M059J (cell line): ENCODE data around the gene PLA2G5. TPM values are rescaled to one million over a fixed set of nuclear protein-coding genes. Genes with fewer than 3 reads are reported as not detected.
"Not testable (repeated sequence)": the region's sequence is repeated elsewhere in the genome, so short reads cannot be mapped to it uniquely, and the experiment has no call there.

Experiments
- DNase-seq: peaks from one replicate; pipeline ENCODE4 v3.0.0-alpha.2; 2012; ENCODE audit warnings: low read depth
- total RNA-seq: library from RNA; depleted of rRNA; stranded (reverse); fragments of >200 nt; shearing (Covaris generic); gene quantifications from 2 replicates; pipeline ENCODE4 v1.2.3, GENCODE V29; 2014

PLA2G5 gene
- total RNA-seq, 1 experiment from 2014 or later, result 0.84 TPM

DNA sequence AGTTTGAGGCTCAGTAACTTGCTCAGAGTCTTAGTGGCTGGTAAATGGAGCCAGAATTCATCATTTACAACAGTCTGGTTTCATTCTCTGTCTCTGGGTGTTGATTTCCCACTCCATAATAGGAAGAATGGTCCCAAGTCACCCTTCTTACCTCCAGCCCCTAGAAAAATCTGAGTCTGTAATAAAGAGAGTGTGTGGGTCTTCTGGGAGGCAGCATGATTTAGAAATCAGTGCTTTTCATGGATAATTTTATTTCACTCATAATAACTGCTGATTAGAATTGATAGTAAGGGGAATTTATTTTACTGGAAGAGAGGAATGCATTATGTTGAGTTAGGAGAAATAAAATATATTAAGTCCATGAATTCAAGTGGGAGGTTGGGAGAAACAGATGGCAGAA, 47.2 kb downstream of the PLA2G5 start:
- no peak for DNase-seq

DNA sequence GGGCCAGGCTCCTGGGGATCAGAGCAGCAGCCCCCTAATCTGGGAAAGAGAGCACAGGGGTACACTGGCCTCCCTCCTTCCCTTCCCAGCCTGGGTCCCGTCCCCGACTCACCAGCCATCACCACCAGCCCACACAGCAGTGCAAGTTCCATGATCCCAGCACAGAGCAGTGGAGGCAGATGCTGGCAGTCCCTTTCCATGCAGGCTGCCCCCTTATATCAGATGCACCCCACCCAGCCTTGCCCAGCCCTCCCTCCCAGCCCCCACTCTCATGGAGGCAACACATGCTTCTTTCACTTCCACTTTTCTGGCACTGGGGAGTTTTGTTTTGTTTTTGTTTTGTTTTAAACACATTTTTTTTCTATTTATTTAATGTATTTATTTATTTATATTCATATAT, 49.4 kb downstream of the PLA2G5 start, which contains the start of gene PLA2G2D:
Gene PLA2G2D (minus strand): TSS at position 190 of the 400 bp plus-strand sequence. CDS start 38 bp downstream, at position 152.
- DNase-seq, result no peak

DNA sequence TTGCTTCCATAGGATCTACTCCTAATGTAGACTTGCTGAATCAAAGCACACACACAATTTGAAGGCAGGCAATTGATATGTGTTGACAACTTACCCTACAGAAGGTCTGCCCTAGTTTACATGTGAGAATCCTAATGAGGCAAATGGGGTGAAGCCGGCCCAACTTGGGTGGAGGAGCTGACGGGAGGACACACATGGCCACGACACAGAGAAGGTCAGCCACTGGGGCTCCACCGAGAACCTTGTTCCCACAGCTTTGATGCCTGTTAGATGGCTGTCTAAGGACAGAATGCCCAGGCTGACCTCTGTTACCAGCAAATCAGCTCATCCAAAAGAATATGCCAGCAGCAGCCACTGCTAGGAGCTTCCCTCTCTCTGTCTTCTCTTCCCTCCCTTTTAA, 50.8 kb downstream of the PLA2G5 start:
- no peak for DNase-seq

DNA sequence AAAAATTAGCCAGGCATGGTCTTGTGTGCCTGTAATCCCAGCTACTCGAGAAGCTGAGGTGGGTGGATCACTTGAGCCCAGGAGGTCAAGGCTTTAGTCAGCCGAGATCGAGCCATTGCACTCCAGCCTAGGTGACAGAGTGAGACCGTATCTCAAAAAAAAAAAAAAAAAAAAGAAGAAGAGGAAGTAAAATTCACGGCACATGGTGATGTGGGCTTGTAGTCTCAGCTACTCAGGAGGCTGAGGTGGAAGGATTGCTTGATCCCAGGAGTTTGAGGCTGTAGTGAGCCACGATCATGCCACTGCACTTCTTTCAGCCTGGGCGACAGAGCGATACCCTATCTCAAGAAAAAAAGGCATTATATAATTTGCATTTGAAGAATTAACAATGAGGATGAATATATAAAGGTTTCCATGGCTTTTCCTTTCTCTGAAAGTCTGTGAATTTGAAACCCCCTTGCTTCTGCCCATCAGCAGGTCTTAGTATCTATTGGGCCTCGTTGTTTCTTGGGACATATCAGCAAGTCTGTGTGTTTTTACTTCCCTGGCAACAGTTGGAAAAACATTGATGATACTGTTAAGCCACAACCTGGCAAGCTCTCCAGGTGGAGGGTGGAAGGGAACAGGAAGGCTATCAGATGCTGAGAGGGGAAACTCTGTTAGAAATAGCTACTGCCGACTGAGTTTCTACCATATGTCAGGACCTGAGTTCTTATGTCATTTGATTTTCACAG, 53.9 kb downstream of the PLA2G5 start:
- DNase-seq, result peak; percentile 65

DNA sequence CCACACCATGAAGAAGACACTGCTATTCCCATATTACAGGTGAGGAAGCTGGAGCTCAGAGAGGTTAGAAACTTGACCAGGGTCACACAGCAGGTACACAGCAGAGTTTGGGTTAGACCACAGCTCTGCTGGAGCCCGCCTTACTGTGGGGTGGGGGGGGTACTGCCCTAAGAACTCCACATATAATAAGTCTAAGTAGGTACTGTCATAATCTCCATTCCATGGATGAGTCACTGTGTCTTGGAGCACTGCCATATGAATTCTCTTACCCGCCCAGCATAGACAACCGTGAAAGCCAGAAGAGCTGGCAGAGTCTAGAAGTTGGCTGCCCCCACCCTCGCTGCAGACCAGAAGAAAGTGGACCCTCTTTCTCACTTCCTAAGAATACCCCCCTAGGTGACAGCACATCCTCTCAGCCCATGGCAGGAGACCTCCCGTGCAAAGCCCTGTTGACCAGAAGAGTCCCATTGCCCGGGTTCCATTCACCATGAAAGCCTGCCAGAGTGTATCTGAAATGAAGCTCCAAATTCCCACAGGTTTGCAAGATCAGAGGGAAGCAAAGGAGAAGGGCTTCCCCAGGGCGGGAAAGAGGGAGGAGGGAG, 54.6 kb downstream of the PLA2G5 start:
- peak; percentile 95 for DNase-seq

DNA sequence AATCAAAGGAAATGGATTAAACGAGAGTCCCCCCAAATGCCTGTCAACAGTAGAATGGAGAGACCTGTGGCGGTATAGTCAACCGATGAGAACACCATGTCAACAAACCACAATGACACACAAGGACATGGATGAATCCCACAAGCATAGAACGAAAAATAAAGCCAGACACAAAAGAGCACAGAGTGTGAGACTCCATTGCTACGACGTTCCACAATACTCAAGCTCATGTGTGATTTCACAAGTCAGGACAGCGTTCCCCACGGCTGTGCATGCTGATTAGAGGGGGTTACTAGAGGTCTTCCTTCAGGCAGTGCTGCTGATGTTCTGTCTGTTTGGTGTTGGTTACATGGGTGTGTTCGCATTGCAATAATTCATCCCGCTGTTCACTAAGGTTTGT, 55.1 kb downstream of the PLA2G5 start:
- peak; percentile 41 for DNase-seq

DNA sequence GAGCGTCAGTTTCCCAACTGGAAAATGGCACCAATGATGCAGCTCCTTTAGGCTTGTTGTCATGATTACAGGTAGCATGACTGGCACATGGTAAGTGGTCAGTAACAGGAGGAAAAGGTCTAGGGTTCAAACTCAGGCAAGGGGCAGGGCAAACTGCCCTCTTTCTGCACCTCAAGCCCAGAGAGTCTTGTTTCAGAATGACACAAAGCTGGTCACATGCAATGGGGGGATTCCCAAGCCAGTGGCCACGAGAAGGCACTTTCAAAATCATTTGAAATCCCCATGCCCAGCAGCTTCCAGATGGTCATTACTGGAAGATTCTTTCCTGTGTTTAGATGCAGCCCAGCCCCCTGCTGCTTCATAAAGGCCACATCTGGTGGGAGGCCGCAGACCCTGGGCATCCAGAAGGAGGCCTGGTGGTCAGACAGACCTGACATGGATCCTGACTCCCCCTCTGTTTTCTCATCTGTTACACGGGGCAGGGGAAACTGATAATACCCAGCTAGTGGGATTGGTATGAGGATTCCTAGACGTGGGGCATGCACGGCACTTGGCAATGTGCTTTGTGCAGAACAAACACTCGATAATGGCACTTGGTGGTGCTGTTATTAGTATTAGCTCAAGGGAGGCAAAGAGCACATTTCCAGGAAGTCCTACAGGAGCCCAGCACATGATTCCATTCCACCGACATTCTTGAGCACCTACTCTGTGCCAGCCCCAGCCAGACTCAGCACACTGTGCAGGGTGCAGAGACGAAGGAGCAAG, 56.2 kb downstream of the PLA2G5 start:
- DNase-seq, result no peak

DNA sequence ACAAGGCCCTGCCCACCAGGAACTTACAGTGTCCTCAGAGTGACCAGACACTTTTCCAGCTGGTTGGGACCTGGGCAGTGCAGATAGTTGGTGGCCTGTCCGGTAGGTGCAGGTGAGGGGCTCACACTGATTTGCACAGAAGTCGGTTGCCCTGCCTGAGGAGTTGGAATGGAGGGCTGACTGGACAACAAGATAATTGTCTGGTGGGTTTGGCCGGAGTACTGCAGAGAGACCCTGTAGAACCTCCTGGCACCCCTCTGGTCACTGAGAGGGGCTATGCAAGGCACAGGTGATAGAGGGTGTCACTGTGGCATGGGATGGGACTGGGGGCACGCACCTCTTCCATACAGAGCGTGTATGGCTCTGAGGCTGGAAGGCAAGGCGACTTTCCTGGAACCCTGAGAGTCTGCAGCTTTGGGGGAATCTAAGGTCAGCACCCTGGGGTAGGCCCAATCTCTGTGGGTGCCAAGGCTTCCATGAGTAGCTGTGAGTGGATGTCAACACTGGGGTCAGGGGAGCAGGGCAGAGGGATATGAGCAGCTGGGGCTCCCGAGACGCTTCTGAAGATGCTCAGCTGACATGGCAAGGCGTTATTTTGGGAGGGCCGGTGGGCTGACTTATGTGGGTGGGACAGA, 56.9 kb downstream of the PLA2G5 start:
- no peak for DNase-seq

DNA sequence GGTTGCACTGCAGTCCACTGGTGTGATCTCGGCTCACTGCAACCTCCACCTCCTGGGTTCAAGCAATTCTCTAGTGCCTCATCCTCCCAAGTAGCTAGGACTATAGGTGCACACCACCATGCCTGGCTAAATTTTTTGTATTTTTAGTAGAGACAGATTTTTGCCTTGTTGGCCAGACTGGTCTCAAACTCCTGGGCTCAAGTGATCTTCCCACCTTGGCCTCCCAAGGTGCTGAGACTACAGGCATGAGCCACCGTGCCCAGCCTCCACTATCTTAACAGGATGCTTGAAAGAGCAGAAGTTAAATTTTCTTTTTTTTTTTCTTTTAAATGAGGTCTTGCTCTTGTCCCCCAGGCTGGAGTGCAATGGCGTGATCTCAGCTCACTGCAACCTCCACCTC, 60.5 kb downstream of the PLA2G5 start:
- not testable (repeated sequence) for DNase-seq

DNA sequence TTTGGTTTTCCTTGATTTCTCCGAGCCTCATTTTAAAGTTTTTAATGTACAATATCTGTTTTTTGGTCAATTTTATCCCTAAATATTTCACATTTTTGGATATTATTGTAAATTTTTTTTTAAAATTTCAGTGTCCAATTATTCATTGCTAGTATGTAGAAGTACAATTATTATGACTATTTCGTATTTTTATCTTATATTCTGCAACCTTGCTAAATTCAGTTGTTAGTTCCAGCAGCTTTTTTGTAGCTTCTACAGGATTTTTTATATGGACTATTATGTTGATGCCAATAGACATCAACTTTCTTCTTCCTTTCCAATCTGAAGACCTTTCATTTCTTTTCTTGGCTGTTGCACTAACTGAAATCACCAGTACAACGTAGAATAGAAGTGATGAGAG, 65.0 kb downstream of the PLA2G5 start:
- no peak for DNase-seq

DNA sequence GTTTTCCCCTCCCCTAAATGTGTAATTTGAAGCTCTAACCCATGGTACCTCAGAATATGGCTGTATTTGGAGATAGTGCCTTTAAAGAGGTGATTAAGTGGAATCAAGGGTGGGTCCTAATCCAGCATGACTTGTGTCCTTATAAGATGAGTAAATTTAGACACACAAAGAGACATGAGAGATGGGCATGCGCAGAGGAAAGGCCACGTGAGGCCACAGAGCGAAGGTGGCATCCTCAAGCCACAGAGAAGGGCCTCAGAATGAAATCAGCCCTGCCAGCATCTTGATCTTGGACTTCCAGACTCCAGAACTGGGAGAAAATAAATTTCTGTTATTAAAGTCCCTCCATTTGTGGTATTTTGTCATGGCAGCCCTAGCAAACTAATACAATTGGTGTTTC, 66.3 kb downstream of the PLA2G5 start:
- DNase-seq, result no peak

DNA sequence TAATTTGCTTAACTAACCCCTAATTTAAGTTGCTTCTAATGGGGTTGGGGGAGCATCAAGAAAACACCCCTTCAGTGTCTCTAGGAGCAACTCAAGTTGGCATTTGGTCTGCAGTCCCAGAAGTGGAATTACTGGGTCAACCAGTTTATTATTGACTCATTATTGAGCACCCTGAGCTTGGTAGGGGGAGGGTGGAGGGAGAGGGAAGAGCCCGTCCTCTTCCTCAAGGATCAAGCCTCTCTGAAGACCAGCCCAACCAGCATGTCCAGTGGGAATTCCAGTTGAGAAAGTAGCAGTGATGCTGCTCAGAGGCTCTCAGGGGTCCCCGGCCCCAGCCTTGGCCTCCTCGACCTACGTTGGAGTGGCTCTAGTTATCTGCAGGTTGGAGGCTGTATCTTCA, 67.1 kb downstream of the PLA2G5 start:
- DNase-seq, result no peak

DNA sequence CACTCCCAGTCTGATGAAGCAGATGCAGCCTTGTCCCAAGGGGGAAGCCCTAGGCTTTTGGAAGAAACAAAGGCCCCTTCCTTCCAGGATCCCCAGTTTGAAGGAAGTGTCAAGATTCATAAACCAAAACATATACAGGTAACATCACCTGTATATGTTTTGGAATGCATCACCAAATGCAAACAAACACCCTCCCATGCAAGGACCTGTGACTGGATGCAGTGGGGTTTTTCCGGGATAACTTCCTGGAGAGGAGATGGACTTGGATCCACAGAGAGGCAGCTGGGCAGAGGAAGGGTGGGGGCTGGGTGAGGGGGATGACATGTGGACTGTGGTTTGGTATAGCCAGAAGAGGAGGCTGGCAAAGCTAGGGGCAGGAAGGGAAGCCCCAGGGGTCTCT, 67.6 kb downstream of the PLA2G5 start:
- no peak for DNase-seq

DNA sequence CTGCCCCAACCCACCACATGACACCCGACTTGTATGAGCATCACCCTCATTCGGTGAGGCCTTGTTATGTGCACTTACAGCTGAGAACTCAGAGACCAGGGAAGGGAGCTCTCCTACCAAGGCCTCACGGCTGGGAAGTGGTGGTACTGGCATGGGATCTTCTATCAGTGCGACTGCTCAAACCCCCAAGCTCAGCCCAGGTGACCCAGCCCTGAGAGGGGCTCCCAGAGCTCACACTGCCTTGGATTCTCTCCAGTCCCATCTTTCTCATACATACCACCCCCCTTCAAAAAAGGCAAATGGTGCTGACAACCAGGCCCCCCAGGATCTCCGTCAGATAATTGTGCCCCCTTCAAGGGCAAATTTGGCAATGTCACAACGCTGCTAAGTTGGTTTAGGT, 68.4 kb downstream of the PLA2G5 start:
- DNase-seq, result no peak

DNA sequence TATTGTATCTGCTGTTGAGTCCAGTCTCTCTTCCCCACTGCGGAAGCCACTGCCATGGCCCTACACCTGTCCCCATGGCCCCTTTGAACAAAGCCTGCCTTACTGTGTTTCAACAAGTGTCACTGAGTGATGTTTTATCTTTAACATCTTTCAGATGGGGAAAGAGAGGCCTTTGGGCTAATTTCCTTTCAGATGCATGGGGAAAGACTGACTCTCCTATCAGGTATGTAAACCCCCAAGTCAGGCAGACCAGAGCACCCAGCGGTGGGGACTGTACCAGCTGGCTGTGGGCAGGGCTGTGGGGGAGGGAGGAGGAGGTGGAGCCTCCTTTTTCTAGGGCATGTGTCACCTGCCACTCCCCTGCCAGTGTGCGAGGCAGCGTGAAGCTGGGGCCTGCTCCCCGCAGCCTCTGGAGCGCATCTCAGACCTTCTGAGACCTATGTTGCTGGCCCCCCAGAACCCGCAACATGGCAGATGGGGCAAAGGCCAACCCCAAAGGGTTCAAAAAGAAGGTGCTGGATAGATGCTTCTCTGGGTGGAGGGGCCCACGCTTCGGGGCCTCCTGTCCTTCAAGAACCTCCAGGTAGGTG, 69.1 kb downstream of the PLA2G5 start, which contains the start of gene PLA2G2F:
Gene PLA2G2F (plus strand): TSS at position 363 of the 590 bp plus-strand sequence. CDS start 105 bp downstream, at position 468.
- DNase-seq, result no peak

DNA sequence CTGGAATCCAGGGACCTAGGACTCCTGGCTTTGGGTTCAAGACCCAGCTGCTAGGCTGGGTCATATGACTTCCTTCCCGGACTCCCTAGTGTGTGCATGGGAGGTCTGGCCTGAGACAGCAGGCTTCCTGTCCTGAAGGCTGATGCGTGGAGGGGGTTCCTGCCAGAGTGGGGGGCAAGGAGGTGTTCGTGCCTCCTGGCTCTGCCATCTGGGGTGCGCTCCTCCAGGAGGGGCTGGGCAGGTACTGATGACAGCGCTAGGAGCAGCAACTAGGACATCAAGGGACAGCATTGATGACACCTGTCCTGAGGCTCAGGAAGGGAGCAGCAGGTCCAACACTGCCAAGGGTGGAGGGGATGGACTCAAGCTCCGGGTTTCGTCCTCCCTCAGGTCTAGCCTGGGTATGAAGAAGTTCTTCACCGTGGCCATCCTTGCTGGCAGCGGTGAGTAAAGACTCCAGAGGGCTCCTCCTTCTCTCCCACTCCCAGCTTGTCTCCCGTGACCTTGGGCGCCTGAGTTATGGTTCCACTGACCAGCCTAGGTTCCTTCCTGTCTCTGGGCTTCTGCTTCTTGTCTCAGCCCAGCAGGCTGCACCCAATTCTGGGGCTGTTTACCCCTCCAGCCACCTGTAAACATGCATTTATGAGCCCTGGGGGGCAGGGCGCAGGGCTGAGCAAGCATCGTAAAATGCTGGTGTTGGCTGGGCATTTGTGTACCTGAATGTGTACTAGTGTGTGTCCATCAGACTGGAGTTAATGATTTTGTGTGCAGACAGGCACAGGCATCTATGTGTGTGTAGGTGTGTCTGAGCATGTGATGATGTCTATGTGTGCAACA, 70.0 kb downstream of the PLA2G5 start:
- DNase-seq, result no peak

DNA sequence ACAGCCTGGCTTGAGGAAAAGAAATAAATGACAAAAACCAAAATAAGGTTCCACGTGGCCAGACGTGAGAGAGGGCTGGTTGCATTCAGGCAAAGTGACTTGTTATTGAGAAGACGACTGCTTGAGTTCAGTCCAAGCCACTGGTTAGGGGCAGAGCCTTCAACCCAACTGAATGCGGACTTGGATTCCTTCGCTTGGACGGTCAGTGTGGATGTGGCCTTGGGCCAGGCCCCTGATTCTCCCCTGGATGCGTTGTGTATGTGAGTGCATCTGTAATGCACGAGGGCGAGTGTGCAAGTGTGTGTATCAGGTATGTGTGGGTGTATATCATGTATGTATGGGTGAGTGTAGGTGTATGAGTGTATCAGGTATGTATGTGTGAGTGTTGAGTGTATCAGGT, 71.0 kb downstream of the PLA2G5 start:
- no peak for DNase-seq

DNA sequence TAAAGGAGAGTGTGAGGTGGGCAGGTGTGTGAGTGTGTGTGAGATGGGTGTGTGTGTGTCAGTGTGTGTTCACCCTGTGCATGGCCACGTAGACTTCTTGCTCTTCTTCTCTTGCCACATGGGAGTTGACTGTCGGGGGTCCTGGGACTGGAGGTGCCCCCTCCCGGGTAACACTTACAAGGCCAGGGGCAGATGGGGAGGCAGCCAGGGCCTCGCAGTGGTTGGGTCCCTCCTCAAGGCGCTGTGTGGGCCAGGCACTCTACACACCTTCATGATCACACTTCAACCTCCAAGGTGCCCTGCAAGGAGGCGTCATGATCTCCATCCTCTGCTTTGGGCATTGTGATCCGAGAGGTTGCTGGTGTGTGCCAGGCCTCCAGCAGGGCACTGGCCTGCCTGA, 71.5 kb downstream of the PLA2G5 start:
- no peak for DNase-seq
